H1 (cell line): Measurements from ENCODE around the gene RNF113B. TPM values are rescaled to one million over a fixed set of nuclear protein-coding genes. Genes with fewer than 3 reads are reported as not detected.

Experiments used
- CTCF ChIA-PET: fragments of 300-600 bp; sonication (Branson Sonifier 250); formaldehyde crosslinking; loops from one replicate; lab custom pipeline; 2021; ENCODE audit not compliant: partially characterized antibody; lab: Charles Lee
- POLR2A ChIA-PET: fragments of 300-600 bp; sonication (Branson Sonifier 250); formaldehyde crosslinking; loops from one replicate; lab custom pipeline; 2021; ENCODE audit warnings: inconsistent platforms; ENCODE audit not compliant: partially characterized antibody; lab: Charles Lee
- DNase-seq, 2 experiments: peaks; one replicate each; pipeline versions ENCODE4 v3.0.0 to v3.0.0-alpha.2; 2010 to 2022; ENCODE audit warnings: low spot score in 2 of 2, low read depth in 1 of 2, mixed read lengths in 1 of 2
- FAIRE-seq: peaks from 2 replicates; lab custom pipeline; 2011; peaks lifted over from hg19 to GRCh38; lab: Jason Lieb, UNC
- H2AFZ ChIP-seq: 2 replicates; pipeline ENCODE4 v1.8.1; 2012; ENCODE audit warnings: low read length, inconsistent platforms
- H2AK5ac ChIP-seq: 2 replicates; pipeline ENCODE4 v1.6.1; 2013; ENCODE audit warnings: low read depth, low read length
- H2BK120ac ChIP-seq: replicated peaks from 2 replicates; pipeline ENCODE3; 2013; ENCODE audit warnings: low read depth, low read length, inconsistent platforms
- H2BK12ac ChIP-seq: 2 replicates; pipeline ENCODE4 v1.6.1; 2013; ENCODE audit warnings: low read depth, low read length
- H2BK15ac ChIP-seq: 2 replicates; pipeline ENCODE4 v1.6.1; 2013; ENCODE audit warnings: low read length
- H2BK20ac ChIP-seq: 2 replicates; pipeline ENCODE4 v1.6.1; 2013; ENCODE audit warnings: low read length
- H2BK5ac ChIP-seq: 2 replicates; pipeline ENCODE4 v1.6.1; 2013; ENCODE audit warnings: low read depth, low read length
- H3K14ac ChIP-seq: 2 replicates; pipeline ENCODE4 v1.6.1; 2013; ENCODE audit warnings: inconsistent platforms; ENCODE audit not compliant: insufficient read length
- H3K18ac ChIP-seq: 2 replicates; pipeline ENCODE4 v1.6.1; 2013; ENCODE audit warnings: low read length; ENCODE audit errors: extremely low read depth
- H3K23ac ChIP-seq: 2 replicates; pipeline ENCODE4 v1.6.1; 2013; ENCODE audit warnings: inconsistent platforms; ENCODE audit not compliant: insufficient read length
- H3K23me2 ChIP-seq: 2 replicates; pipeline ENCODE4 v1.6.1; 2013; ENCODE audit warnings: low read depth, low read length
- H3K27ac ChIP-seq: 2 replicates; pipeline ENCODE4 v1.6.1; 2011; ENCODE audit warnings: low read depth, low read length, inconsistent platforms
- H3K27me3 ChIP-seq, 4 experiments: replicated peaks in 1 of 4; 1 replicate in 1 of 4; 2 replicates in 3 of 4; pipeline versions ENCODE4 v1.6.1 to v1.8.1; 2011 to 2013; ENCODE audit warnings: low read length in 3 of 4, mild to moderate bottlenecking in 3 of 4, inconsistent platforms in 2 of 4, mixed read lengths in 2 of 4, moderate library complexity in 1 of 4; ENCODE audit not compliant: control insufficient read depth in 3 of 4, insufficient read depth in 3 of 4; ENCODE audit errors: extremely low read depth in 1 of 4
- H3K36me3 ChIP-seq, 4 experiments: 2 replicates each; pipeline versions ENCODE4 v1.6.1 to v1.8.1; 2011 to 2013; ENCODE audit warnings: mild to moderate bottlenecking in 4 of 4, low read length in 3 of 4, moderate library complexity in 2 of 4, control low read depth in 1 of 4, inconsistent platforms in 1 of 4; ENCODE audit not compliant: insufficient read depth in 4 of 4, control insufficient read depth in 2 of 4
- H3K4ac ChIP-seq: replicated peaks from 2 replicates; pipeline ENCODE3; 2013; ENCODE audit warnings: low read length, low read depth, mixed read lengths, inconsistent platforms; ENCODE audit not compliant: insufficient read length
- H3K4me1 ChIP-seq, 4 experiments: replicated peaks in 1 of 4; 1 replicate in 1 of 4; 2 replicates in 3 of 4; pipeline versions ENCODE4 v1.6.1 to v1.8.1; 2011 to 2013; ENCODE audit warnings: low read length in 3 of 4, inconsistent platforms in 2 of 4, mixed read lengths in 1 of 4; ENCODE audit not compliant: insufficient read depth in 4 of 4, control insufficient read depth in 3 of 4
- H3K4me2 ChIP-seq, 2 experiments: 2 replicates each; pipeline versions ENCODE4 v1.6.1 to v1.8.1; 2011 to 2013; ENCODE audit warnings: low read depth in 2 of 2, low read length in 2 of 2, control low read depth in 1 of 2, inconsistent platforms in 1 of 2, mild to moderate bottlenecking in 1 of 2; ENCODE audit not compliant: insufficient read depth in 1 of 2
- H3K4me3 ChIP-seq, 4 experiments: fragments of 200-600, 300-600 bp in 1 of 4; sonication (generic), shearing (Covaris generic), sonication (Bioruptor Twin) in 1 of 4; 2 replicates each; pipeline versions ENCODE4 v1.5.1 to v1.8.1; 2011 to 2016; ENCODE audit warnings: low read length in 4 of 4, low read depth in 3 of 4, control low read depth in 2 of 4, inconsistent platforms in 2 of 4, mild to moderate bottlenecking in 2 of 4, mixed read lengths in 1 of 4, moderate library complexity in 1 of 4; ENCODE audit not compliant: insufficient read depth in 2 of 4; ENCODE audit errors: extremely low read depth in 1 of 4
- H3K56ac ChIP-seq: replicated peaks from 2 replicates; pipeline ENCODE3; 2013; ENCODE audit warnings: low read depth, mild to moderate bottlenecking, mixed read lengths, low read length, inconsistent platforms; ENCODE audit not compliant: insufficient read length
- H3K79me1 ChIP-seq: 2 replicates; pipeline ENCODE4 v1.6.1; 2013; ENCODE audit warnings: low read depth, low read length, control low read depth
- H3K79me2 ChIP-seq, 2 experiments: 2 replicates each; pipeline versions ENCODE4 v1.6.1 to v1.8.1; 2012 to 2013; ENCODE audit warnings: low read length in 2 of 2, mild to moderate bottlenecking in 2 of 2, inconsistent platforms in 1 of 2; ENCODE audit not compliant: insufficient read depth in 2 of 2, control insufficient read depth in 1 of 2
- H3K9ac ChIP-seq, 4 experiments: replicated peaks in 1 of 4; 1 replicate in 1 of 4; 2 replicates in 3 of 4; pipeline versions ENCODE4 v1.6.1 to v1.8.1; 2011 to 2013; ENCODE audit warnings: low read depth in 3 of 4, low read length in 3 of 4, control low read depth in 2 of 4, mild to moderate bottlenecking in 2 of 4, moderate library complexity in 2 of 4, inconsistent platforms in 1 of 4; ENCODE audit errors: extremely low read depth in 1 of 4
- H3K9me3 ChIP-seq, 2 experiments: 2 replicates each; pipeline versions ENCODE4 v1.6.1 to v1.8.1; 2012 to 2013; ENCODE audit warnings: mild to moderate bottlenecking in 2 of 2, moderate library complexity in 2 of 2, control low read depth in 1 of 2, inconsistent platforms in 1 of 2, low read depth in 1 of 2, low read length in 1 of 2, mixed read lengths in 1 of 2; ENCODE audit not compliant: insufficient read depth in 2 of 2
- H4K20me1 ChIP-seq, 2 experiments: replicated peaks in 1 of 2; 2 replicates each; pipeline versions ENCODE3 to v1.8.1; 2011 to 2013; ENCODE audit warnings: inconsistent platforms in 2 of 2, low read length in 2 of 2, mild to moderate bottlenecking in 1 of 2; ENCODE audit not compliant: insufficient read depth in 2 of 2, control insufficient read depth in 1 of 2
- H4K5ac ChIP-seq: 2 replicates; pipeline ENCODE4 v1.6.1; 2013; ENCODE audit warnings: low read length, low read depth, mixed read lengths, inconsistent platforms; ENCODE audit not compliant: insufficient read length
- H4K8ac ChIP-seq: 2 replicates; pipeline ENCODE4 v1.8.0; 2013; ENCODE audit warnings: mild to moderate bottlenecking, moderate library complexity, low read length, inconsistent platforms; ENCODE audit not compliant: insufficient read depth; ENCODE audit errors: extremely low read depth
- H4K91ac ChIP-seq: replicated peaks from 2 replicates; pipeline ENCODE3; 2013; ENCODE audit warnings: low read length, mixed read lengths, inconsistent platforms; ENCODE audit not compliant: insufficient read length
- CTBP2 ChIP-seq: IDR thresholded peaks from 2 replicates; pipeline ENCODE4 v1.7.0; 2011; ENCODE audit warnings: borderline replicate concordance, mild to moderate bottlenecking, moderate library complexity, mixed read lengths, low read length; ENCODE audit not compliant: insufficient read depth, insufficient read length
- FOSL1 ChIP-seq: IDR thresholded peaks from 2 replicates; pipeline ENCODE4 v1.6.1; 2011; ENCODE audit warnings: mild to moderate bottlenecking, low read depth, low read length, moderate library complexity; ENCODE audit not compliant: insufficient read depth
- HDAC6 ChIP-seq: IDR thresholded peaks from one replicate; pipeline ENCODE4 v1.7.1; 2012; ENCODE audit warnings: low read depth, mild to moderate bottlenecking, inconsistent platforms, low read length, moderate library complexity
- NANOG ChIP-seq: IDR thresholded peaks from 2 replicates; pipeline ENCODE4 v1.6.1; 2011; ENCODE audit warnings: low read length, low read depth, mild to moderate bottlenecking, inconsistent platforms; ENCODE audit not compliant: insufficient read depth, poor library complexity, severe bottlenecking
- POLR2AphosphoS5 ChIP-seq: IDR thresholded peaks from 2 replicates; pipeline ENCODE4 v1.6.1; 2011; ENCODE audit warnings: low read depth, low read length
- RBBP5 ChIP-seq: IDR thresholded peaks from 2 replicates; pipeline ENCODE4 v1.7.1; 2012; ENCODE audit warnings: low read depth, mild to moderate bottlenecking, inconsistent platforms, low read length, moderate library complexity, borderline replicate concordance
- WGBS, 2 experiments: shearing (Covaris generic) in 1 of 2; methylation state at CpG; one replicate each; pipeline versions ENCODE4 v1.1.6 to v1.1.7; 2013 to 2015; ENCODE audit warnings: low lambda C conversion rate in 2 of 2, mixed read lengths in 2 of 2, inconsistent platforms in 1 of 2, low coverage in 1 of 2, missing lambda C conversion rate in 1 of 2; ENCODE audit not compliant: insufficient replicate concordance in 2 of 2, insufficient coverage in 1 of 2, insufficient read length in 1 of 2; ENCODE audit errors: extremely low coverage in 1 of 2, missing lambda C conversion rate in 1 of 2; 5-methylcytosine and 5-hydroxymethylcytosine counted together
- polyA plus RNA-seq, 7 experiments: library from polyadenylated mRNA; depleted of rRNA in 3 of 7; stranded (reverse) in 5 of 7; unstranded in 2 of 7; fragments of >200 nt in 5 of 7; fragments of 200-250 nt in 2 of 7; gene quantifications; 1 replicate in 5 of 7; 2 replicates in 1 of 7; 4 replicates in 1 of 7; pipeline versions ENCODE4 v1.2.1 to v1.2.3, GENCODE V29; 2011 to 2013; ENCODE audit warnings: missing spikeins in 2 of 7, mixed read lengths in 2 of 7
- total RNA-seq: library from RNA; stranded (reverse); fragmentation: NEBNext Ultra II Directional; extraction: Animal tissue kit (Norgen Biotek cat#: 25700); gene quantifications from 2 replicates; pipeline ENCODE4 v1.2.1, GENCODE V29; 2021
- TF ChIP-seq, protein P1 (sequence below): IDR thresholded peaks from 2 replicates; pipeline ENCODE4 v1.6.1; 2012; ENCODE audit warnings: inconsistent platforms

Gene RNF113B
- total and polyA plus RNA-seq, 2 of the 8 experiments (the other 6 are each of a cell fraction or from before 2014, with no cell fraction given), result not detected

DNA sequence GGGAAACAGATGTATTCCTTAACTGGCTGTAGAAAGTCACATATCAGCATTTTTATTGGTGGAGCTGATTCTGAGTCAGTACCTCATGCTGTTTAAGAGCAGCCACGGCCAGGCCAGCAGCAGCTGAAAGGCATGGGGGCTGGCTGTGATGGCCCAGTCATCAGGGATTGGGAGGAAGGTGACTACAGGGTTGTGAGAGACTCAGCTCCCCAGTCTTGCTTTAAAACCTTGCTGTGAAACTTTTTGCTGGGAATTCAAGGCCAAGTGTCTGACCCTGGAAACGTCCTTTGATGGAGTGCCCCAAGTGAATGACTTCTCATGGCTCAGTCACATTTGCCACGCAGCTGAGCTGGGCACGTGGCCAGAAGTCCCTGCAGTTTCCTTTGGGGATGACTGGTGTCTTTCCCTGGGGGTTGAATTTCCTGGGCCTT, 39.1 kb upstream of the RNF113B start:
- H2BK15ac ChIP-seq, result no peak overlapping the region
- TF ChIP-seq POLR2AphosphoS5 (no peak), HDAC6 (no peak), CTBP2 (no peak), FOSL1 (no peak), RBBP5 (no peak), NANOG (no peak)
- TF ChIP-seq, protein P1, sequence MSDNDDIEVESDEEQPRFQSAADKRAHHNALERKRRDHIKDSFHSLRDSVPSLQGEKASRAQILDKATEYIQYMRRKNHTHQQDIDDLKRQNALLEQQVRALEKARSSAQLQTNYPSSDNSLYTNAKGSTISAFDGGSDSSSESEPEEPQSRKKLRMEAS, result no peak
- H3K27ac ChIP-seq, result no peak overlapping the region
- H3K23me2 ChIP-seq, result no peaks in the 10 kb centered on the region
- H3K4ac ChIP-seq, result no peak overlapping the region
- H3K79me1 ChIP-seq, result peaks cover 2% of the 10 kb centered on the region; the same call in 1 of the 2 replicates
- peaks cover 0 to 21% (median 9%) of the 10 kb centered on the region in 4 experiments; a peak in 3 of 8 replicates for H3K36me3 ChIP-seq
- no peak overlapping the region for H3K23ac ChIP-seq
- H2AFZ ChIP-seq, result no peak overlapping the region
- no peak overlapping the region for H3K18ac ChIP-seq
- no peak overlapping the region for H2AK5ac ChIP-seq
- no peak overlapping the region for H3K56ac ChIP-seq
- H4K20me1 ChIP-seq, result peaks cover 0 to 2% of the 10 kb centered on the region in 2 experiments
- peaks cover 0 to 26% of the 10 kb centered on the region in 2 experiments; a peak in 3 of 4 replicates for H3K79me2 ChIP-seq
- POLR2A ChIA-PET, result no interaction called here
- H3K9ac ChIP-seq, result no peak overlapping the region
- no peak overlapping the region for H3K4me2 ChIP-seq
- peaks cover 0 to 10% (median 0%) of the 10 kb centered on the region in 4 experiments; a peak in 2 of 7 replicates for H3K4me1 ChIP-seq
- H3K9me3 ChIP-seq, result peaks cover 1 to 4% of the 10 kb centered on the region in 2 experiments; a peak in 3 of 4 replicates
- no peak overlapping the region for H2BK20ac ChIP-seq
- no peaks in the 10 kb centered on the region for H3K27me3 ChIP-seq
- no peak overlapping the region for H3K4me3 ChIP-seq
- CTCF ChIA-PET, result interaction anchor here (1.1 to 1.5 kb wide), 3 partner anchors 11 to 43 kb away, joined by 3 to 4 read pairs (median 3); no protein-coding TSS in a partner anchor
- no peak for DNase-seq
- WGBS, 2 experiments, result 82% methylated on average over 4 of the region's 4 CpGs; no CpG with 5 or more reads in 1 of the 2 experiments
- H2BK12ac ChIP-seq, result no peak overlapping the region
- no peak overlapping the region for H3K14ac ChIP-seq
- H4K91ac ChIP-seq, result no peak overlapping the region
- H2BK5ac ChIP-seq, result no peak overlapping the region
- FAIRE-seq, result no peak
- no peak overlapping the region for H4K5ac ChIP-seq
- H2BK120ac ChIP-seq, result no peak overlapping the region
- no peak overlapping the region for H4K8ac ChIP-seq
